NCI-H2081 treated with DMSO at 0.1 percent for 48 hours (cell line): ENCODE measurements around the gene DAD1.
"Not testable (repeated sequence)": the region's sequence is repeated elsewhere in the genome, so short reads cannot be mapped to it uniquely, and the experiment has no call there.

ENCODE experiments used
- DNase-seq: peaks from one replicate; lab custom pipeline; 2025; lab: John Stamatoyannopoulos, UW

Gene DAD1

GRCh38 chr14:22567437-22567836, 21.6 kb downstream of the DAD1 start:
- DNase-seq, result no peak

GRCh38 chr14:22566845-22567244, 22.2 kb downstream of the DAD1 start:
- no peak for DNase-seq

- not testable (repeated sequence) for DNase-seq
Observed at GRCh38 chr14:22566266-22566665, 22.8 kb downstream of the DAD1 start.

- no peak for DNase-seq
Observed at GRCh38 chr14:22565391-22565945, 23.6 kb downstream of the DAD1 start.

GRCh38 chr14:22564463-22564862, 24.6 kb downstream of the DAD1 start:
- DNase-seq, result no peak

GRCh38 chr14:22563987-22564386, 25.0 kb downstream of the DAD1 start:
- DNase-seq, result no peak

- DNase-seq, result no peak
Observed at GRCh38 chr14:22561661-22562579, 27.1 kb downstream of the DAD1 start.

GRCh38 chr14:22561366-22561660, 27.7 kb downstream of the DAD1 start:
- DNase-seq, result no peak

- DNase-seq, result no peak
Observed at GRCh38 chr14:22560662-22561365, 28.2 kb downstream of the DAD1 start.

- DNase-seq, result no peak
Observed at GRCh38 chr14:22559041-22559440, 30.0 kb downstream of the DAD1 start.

- DNase-seq, result no peak
Observed at GRCh38 chr14:22558221-22558913, 30.7 kb downstream of the DAD1 start.

GRCh38 chr14:22557846-22558220, 31.2 kb downstream of the DAD1 start:
- no peak for DNase-seq

- DNase-seq, result no peak
Observed at GRCh38 chr14:22556990-22557623, 31.9 kb downstream of the DAD1 start.

- DNase-seq, result no peak
Observed at GRCh38 chr14:22556021-22556989, 32.7 kb downstream of the DAD1 start.

GRCh38 chr14:22555384-22556011, 33.5 kb downstream of the DAD1 start:
- no peak for DNase-seq

GRCh38 chr14:22554498-22555383, 34.3 kb downstream of the DAD1 start:
- DNase-seq, result no peak

- not testable (repeated sequence) for DNase-seq
Observed at GRCh38 chr14:22553861-22554497, 35.0 kb downstream of the DAD1 start.

GRCh38 chr14:22553445-22553844, 35.6 kb downstream of the DAD1 start:
- no peak for DNase-seq

- DNase-seq, result no peak
Observed at GRCh38 chr14:22552827-22553076, 36.3 kb downstream of the DAD1 start.
